Caco-2 (cell line): ENCODE results near the gene FRK. TPM values are rescaled to one million over a fixed set of nuclear protein-coding genes. Genes with fewer than 3 reads are reported as not detected.

Source experiments
- BruUV-seq: library from RNA; stranded (reverse); fragments of 400-500 nt; replicated peaks from 2 replicates; lab custom pipeline; 2021; lab: Mats Ljungman, UMichigan
- CTCF ChIA-PET: fragments of 300-600 bp; sonication (Branson Sonifier 250); formaldehyde crosslinking; loops from one replicate; lab custom pipeline; 2022; ENCODE audit warnings: antibody characterized with exemption; lab: Charles Lee
- POLR2A ChIA-PET: fragments of 300-600 bp; sonication (Branson Sonifier 250); formaldehyde crosslinking; loops from one replicate; lab custom pipeline; 2022; ENCODE audit warnings: antibody characterized with exemption; lab: Charles Lee
- DNase-seq, 2 experiments: peaks; one replicate each; pipeline versions ENCODE4 v3.0.0 to v3.0.0-alpha.2; 2020 to 2022
- H3K27me3 ChIP-seq: replicated peaks from 2 replicates; pipeline ENCODE4 v1.6.0; 2011; ENCODE audit warnings: low read length; ENCODE audit not compliant: control insufficient read depth, insufficient read depth
- H3K36me3 ChIP-seq: 2 replicates; pipeline ENCODE4 v1.5.1; 2011; ENCODE audit warnings: low read length; ENCODE audit not compliant: control insufficient read depth, insufficient read depth
- H3K4me1 ChIP-seq: fragments of 250-450 bp; sonication (Bioruptor Pico); 2 replicates; pipeline ENCODE4 v1.5.1; 2020; ENCODE audit warnings: mild to moderate bottlenecking
- H3K4me3 ChIP-seq: 2 replicates; pipeline ENCODE4 v1.5.1; 2011; ENCODE audit warnings: low read depth, mild to moderate bottlenecking, control low read depth, low read length
- H3K9me3 ChIP-seq: fragments of 250-450 bp; sonication (Bioruptor Pico); 2 replicates; pipeline ENCODE4 v1.5.1; 2020; ENCODE audit warnings: mild to moderate bottlenecking, moderate library complexity
- H3K27ac Mint-ChIP-seq: one replicate; pipeline ENCODE4 v1.8.0; 2022; ENCODE audit warnings: mixed read lengths; ENCODE audit not compliant: unreplicated experiment
- H3K27me3 Mint-ChIP-seq: one replicate; pipeline ENCODE4 v1.8.0; 2022; ENCODE audit warnings: mixed read lengths; ENCODE audit not compliant: insufficient read depth, unreplicated experiment
- H3K36me3 Mint-ChIP-seq: one replicate; pipeline ENCODE4 v1.8.0; 2022; ENCODE audit warnings: mild to moderate bottlenecking, mixed read lengths; ENCODE audit not compliant: insufficient read depth, unreplicated experiment
- H3K4me1 Mint-ChIP-seq: one replicate; pipeline ENCODE4 v1.8.0; 2022; ENCODE audit warnings: low read depth, mixed read lengths; ENCODE audit not compliant: unreplicated experiment
- H3K4me3 Mint-ChIP-seq: one replicate; pipeline ENCODE4 v1.8.0; 2022; ENCODE audit warnings: mild to moderate bottlenecking, moderate library complexity, mixed read lengths; ENCODE audit not compliant: unreplicated experiment
- H3K9me3 Mint-ChIP-seq: one replicate; pipeline ENCODE4 v1.8.0; 2022; ENCODE audit warnings: mixed read lengths; ENCODE audit not compliant: unreplicated experiment
- intact Hi-C: fragments of 100-400 bp; cut with micrococcal nuclease; formaldehyde crosslinking; loops from one replicate; pipeline ENCODE4 v1.10.0; 2022; ENCODE audit not compliant: unreplicated experiment
- total RNA-seq: library from RNA; stranded (reverse); gene quantifications from 2 replicates; pipeline ENCODE4 v1.2.3, GENCODE V29; 2022
- TF ChIP-seq, protein P1 (sequence below), 2 experiments: fragments of 200-600 bp in 1 of 2; IDR thresholded peaks; 1 replicate in 1 of 2; 2 replicates in 1 of 2; pipeline versions ENCODE4 v1.5.1 to v1.8.0; 2011 to 2022; ENCODE audit warnings: antibody characterized with exemption in 1 of 2, control low read depth in 1 of 2, inconsistent platforms in 1 of 2, low read depth in 1 of 2, low read length in 1 of 2, mild to moderate bottlenecking in 1 of 2, moderate library complexity in 1 of 2; ENCODE audit not compliant: insufficient read depth in 1 of 2, severe bottlenecking in 1 of 2, unreplicated experiment in 1 of 2

Gene FRK
- total RNA-seq, 1 experiment from 2014 or later = 7.3 TPM

DNA sequence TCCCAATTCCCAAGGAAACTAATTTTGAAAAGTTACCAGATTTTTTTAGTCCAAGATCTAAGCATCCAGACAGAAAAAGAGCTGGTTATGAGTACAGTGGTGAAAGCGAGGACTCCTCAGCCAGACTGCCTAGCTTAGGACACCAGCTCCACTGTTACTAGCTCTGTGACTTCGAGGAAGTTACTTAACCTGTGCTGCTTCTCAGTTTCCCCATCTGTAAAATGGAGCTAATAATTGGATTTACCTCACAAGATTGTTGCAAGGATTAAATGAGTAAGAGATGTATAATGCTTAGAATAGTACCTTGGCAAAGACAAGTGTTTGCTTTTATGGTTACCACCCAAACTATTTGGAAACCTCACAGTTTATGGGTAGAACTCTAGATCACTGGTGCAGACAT is 41.1 kb upstream of the FRK start:
- Histone ChIP-seq H3K27me3 (no peaks in the 10 kb centered on the region), H3K4me3 (peak overlapping the region; percentile 73), H3K4me1 (peaks cover 11% of the 10 kb centered on the region; the same call in 1 of the 2 replicates), H3K36me3 (no peaks in the 10 kb centered on the region), H3K9me3 (0 out of 2 replicates have a peak, but pooled peaks cover under 1% of the 10 kb centered on the region)
- Mint-ChIP-seq H3K27me3 (no peaks in the 10 kb centered on the region), H3K9me3 (no peaks in the 10 kb centered on the region), H3K36me3 (peaks cover 6% of the 10 kb centered on the region), H3K4me3 (peak overlapping the region; percentile 94), H3K4me1 (peaks cover 19% of the 10 kb centered on the region), H3K27ac (no peak overlapping the region)
- CTCF ChIA-PET = interaction anchor here (1.7 to 1.8 kb wide), 2 partner anchors 10 to 91 kb away, joined by 4 to 14 read pairs; no protein-coding TSS in a partner anchor
- TF ChIP-seq, protein P1, sequence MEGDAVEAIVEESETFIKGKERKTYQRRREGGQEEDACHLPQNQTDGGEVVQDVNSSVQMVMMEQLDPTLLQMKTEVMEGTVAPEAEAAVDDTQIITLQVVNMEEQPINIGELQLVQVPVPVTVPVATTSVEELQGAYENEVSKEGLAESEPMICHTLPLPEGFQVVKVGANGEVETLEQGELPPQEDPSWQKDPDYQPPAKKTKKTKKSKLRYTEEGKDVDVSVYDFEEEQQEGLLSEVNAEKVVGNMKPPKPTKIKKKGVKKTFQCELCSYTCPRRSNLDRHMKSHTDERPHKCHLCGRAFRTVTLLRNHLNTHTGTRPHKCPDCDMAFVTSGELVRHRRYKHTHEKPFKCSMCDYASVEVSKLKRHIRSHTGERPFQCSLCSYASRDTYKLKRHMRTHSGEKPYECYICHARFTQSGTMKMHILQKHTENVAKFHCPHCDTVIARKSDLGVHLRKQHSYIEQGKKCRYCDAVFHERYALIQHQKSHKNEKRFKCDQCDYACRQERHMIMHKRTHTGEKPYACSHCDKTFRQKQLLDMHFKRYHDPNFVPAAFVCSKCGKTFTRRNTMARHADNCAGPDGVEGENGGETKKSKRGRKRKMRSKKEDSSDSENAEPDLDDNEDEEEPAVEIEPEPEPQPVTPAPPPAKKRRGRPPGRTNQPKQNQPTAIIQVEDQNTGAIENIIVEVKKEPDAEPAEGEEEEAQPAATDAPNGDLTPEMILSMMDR (IDR thresholded peaks at IDR 0.05; ENCODE audit: insufficient read depth in 1 of 2, low read depth in 1 of 2, low read length in 1 of 2, severe bottlenecking in 1 of 2, unreplicated experiment in 1 of 2) = no peak
- intact Hi-C loops = loop anchor here (2.0 kb wide), 1 partner anchor 29 kb away; no protein-coding TSS in a partner anchor
- POLR2A ChIA-PET = interaction anchor here (0.6 to 1.9 kb wide), 3 partner anchors 10 to 45 kb away, joined by 3 to 19 read pairs (median 3); partner anchors contain the start of gene FRK
- DNase-seq = no peak
- no TSS peak for BruUV-seq

- intact Hi-C loops = loop anchor here (2.0 kb wide), 1 partner anchor 29 kb away; no protein-coding TSS in a partner anchor
- TF ChIP-seq, protein P1 (IDR thresholded peaks at IDR 0.05; ENCODE audit: insufficient read depth in 1 of 2, low read depth in 1 of 2, low read length in 1 of 2, severe bottlenecking in 1 of 2, unreplicated experiment in 1 of 2) = no peak
- BruUV-seq = TSS peak; percentile 37
- no peaks in the 10 kb centered on the region for H3K27me3 ChIP-seq
- H3K36me3 ChIP-seq = no peaks in the 10 kb centered on the region
- 0 out of 2 replicates have a peak, but pooled peaks cover 5% of the 10 kb centered on the region for H3K9me3 ChIP-seq
- Mint-ChIP-seq H3K9me3 (no peaks in the 10 kb centered on the region), H3K36me3 (peaks cover 6% of the 10 kb centered on the region), H3K27ac (peak overlapping the region; percentile 87), H3K27me3 (no peaks in the 10 kb centered on the region), H3K4me3 (peak overlapping the region; percentile 94), H3K4me1 (peaks cover 19% of the 10 kb centered on the region)
- DNase-seq = no peak
- CTCF ChIA-PET = interaction anchor here (1.3 to 1.8 kb wide), 5 partner anchors 11 to 90 kb away, joined by 4 to 14 read pairs (median 6); partner anchors contain the start of gene FRK
- POLR2A ChIA-PET = interaction anchor here (0.6 to 1.9 kb wide), 4 partner anchors 10 to 89 kb away, joined by 3 to 19 read pairs (median 4); partner anchors contain the start of gene FRK
- H3K4me3 ChIP-seq = peak overlapping the region; percentile 73
- peaks cover 11% of the 10 kb centered on the region; the same call in 1 of the 2 replicates for H3K4me1 ChIP-seq
Observed at GRCh38 chr6:116101302-116101718, 40.6 kb upstream of the FRK start.

DNA sequence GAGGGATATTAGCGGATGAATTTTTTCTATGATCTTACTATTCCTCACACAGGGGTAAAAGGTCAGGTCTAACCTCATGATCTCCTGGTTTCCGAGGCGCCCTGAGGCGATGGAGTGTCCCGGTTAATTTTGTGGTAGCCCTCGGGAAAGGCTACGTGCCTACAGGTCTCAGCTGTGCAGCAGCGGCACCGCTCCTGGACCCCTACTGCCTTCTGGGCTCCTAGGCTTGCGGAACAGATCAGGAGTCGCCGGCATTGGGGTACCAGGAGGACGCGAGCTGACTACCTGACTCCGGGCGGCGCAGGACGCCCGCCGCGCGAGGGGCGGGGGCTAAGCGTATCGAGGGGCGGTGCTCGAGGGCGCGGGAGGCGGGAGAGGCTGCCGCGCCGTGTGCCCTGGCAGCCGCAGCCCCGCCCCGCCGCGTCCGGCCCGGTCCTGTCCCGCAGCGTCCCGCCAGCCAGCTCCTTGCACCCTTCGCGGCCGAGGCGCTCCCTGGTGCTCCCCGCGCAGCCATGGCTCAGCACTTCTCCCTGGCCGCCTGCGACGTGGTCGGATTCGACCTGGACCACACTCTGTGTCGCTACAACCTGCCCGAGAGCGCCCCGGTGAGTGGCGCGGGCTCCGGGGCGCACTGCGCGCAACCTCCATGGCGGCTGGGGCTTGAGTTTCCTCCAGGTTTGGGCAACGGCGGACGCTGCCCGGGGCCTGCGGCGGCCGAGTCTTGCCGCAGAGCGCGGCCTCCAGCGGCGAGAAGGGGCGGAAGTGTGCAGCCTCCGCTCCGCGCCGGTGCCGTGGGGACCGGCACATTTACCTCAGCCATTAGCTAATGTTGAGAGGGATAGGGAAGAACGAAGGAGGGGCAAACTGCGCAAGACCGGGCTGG is 40.0 kb upstream of the FRK start, which contains the start of gene NT5DC1:
Gene NT5DC1 (plus strand): TSS at position 435 of the 883 bp plus-strand sequence. CDS start 78 bp downstream, at position 513.
- intact Hi-C loops = loop anchor here (1.0 to 2.0 kb wide), 2 partner anchors 28 to 40 kb away; partner anchors contain the start of gene FRK
- H3K9me3 Mint-ChIP-seq = no peaks in the 10 kb centered on the region
- H3K36me3 ChIP-seq = no peaks in the 10 kb centered on the region
- H3K4me1 ChIP-seq = peaks cover 7% of the 10 kb centered on the region; the same call in 1 of the 2 replicates
- peaks cover 6% of the 10 kb centered on the region for H3K36me3 Mint-ChIP-seq
- no peaks in the 10 kb centered on the region for H3K27me3 ChIP-seq
- H3K4me1 Mint-ChIP-seq = peaks cover 19% of the 10 kb centered on the region
- peak; percentile 87 to 90 for DNase-seq
- no peaks in the 10 kb centered on the region for H3K27me3 Mint-ChIP-seq
- POLR2A ChIA-PET = interaction anchor here (0.7 to 1.9 kb wide), 7 partner anchors 14 to 88 kb away, joined by 3 to 19 read pairs (median 4); partner anchors contain the start of gene FRK
- peak within 1 kb of the TSS; percentile 94 for H3K4me3 Mint-ChIP-seq
- CTCF ChIA-PET = interaction anchor here (0.5 to 1.7 kb wide), 5 partner anchors 12 to 90 kb away, joined by 3 to 14 read pairs (median 6); partner anchors contain the start of gene FRK
- peak within 1 kb of the TSS; percentile 73 for H3K4me3 ChIP-seq
- H3K27ac Mint-ChIP-seq = peak within 1 kb of the TSS; percentile 87
- TF ChIP-seq, protein P1 (IDR thresholded peaks at IDR 0.05; ENCODE audit: insufficient read depth in 1 of 2, low read depth in 1 of 2, low read length in 1 of 2, severe bottlenecking in 1 of 2, unreplicated experiment in 1 of 2) = peak; percentile 16 to 29
- 0 out of 2 replicates have a peak, but pooled peaks cover 7% of the 10 kb centered on the region for H3K9me3 ChIP-seq
- no TSS peak for BruUV-seq
